ENCODE measurements around the gene CDC42.

DNA sequence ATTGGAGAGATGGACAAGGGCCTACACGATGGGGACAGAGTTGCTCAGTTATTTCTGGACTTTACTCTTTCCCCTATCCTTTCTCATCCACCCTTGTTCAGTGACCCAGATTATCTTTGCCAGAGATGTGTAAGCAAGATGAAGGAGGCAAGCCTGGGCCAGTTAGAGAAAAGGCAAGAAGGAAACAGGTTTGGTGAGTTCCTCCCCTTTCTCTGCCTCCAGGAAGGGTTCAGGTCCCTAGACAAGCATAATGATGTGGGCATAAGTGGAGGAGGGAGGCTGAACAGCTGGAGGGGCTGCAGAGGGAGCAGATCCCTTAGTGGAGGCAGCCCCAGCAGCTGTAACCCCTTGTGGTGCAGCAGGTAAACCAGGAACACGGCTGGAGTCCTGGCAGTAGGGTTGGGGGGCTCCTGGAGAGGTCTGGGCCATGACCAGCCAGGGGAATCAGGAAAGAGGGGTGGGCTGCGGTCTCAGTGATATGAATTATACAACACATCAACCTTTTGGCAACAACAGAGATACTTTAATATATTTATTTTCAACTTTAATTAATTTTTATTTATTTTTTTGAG is 9.2 kb upstream of the CDC42 start:
- TF ChIP-seq, protein P1, sequence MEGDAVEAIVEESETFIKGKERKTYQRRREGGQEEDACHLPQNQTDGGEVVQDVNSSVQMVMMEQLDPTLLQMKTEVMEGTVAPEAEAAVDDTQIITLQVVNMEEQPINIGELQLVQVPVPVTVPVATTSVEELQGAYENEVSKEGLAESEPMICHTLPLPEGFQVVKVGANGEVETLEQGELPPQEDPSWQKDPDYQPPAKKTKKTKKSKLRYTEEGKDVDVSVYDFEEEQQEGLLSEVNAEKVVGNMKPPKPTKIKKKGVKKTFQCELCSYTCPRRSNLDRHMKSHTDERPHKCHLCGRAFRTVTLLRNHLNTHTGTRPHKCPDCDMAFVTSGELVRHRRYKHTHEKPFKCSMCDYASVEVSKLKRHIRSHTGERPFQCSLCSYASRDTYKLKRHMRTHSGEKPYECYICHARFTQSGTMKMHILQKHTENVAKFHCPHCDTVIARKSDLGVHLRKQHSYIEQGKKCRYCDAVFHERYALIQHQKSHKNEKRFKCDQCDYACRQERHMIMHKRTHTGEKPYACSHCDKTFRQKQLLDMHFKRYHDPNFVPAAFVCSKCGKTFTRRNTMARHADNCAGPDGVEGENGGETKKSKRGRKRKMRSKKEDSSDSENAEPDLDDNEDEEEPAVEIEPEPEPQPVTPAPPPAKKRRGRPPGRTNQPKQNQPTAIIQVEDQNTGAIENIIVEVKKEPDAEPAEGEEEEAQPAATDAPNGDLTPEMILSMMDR (IDR thresholded peaks at IDR 0.05; ENCODE audit: poor library complexity) = no peak
- no peak for TF ChIP-seq EZH2 (IDR thresholded peaks at IDR 0.05; ENCODE audit: borderline replicate concordance)

Measured in hepatocyte (in vitro differentiated cells).